HepG2 (cell line): Measurements from ENCODE around the gene AKR1A1. TPM values are rescaled to one million over a fixed set of nuclear protein-coding genes. Genes with fewer than 3 reads are reported as not detected.

Source experiments
- CEBPZ ChIP-seq: IDR thresholded peaks from 2 replicates; pipeline ENCODE4 v1.6.1; 2012; ENCODE audit warnings: low read length, improper control_type of control experiment
- ETS1 ChIP-seq: sonication (generic); formaldehyde crosslinking; IDR thresholded peaks from 2 replicates; pipeline ENCODE4 v1.4.0; 2020; ENCODE audit warnings: missing genetic modification reagents
- MED8 ChIP-seq: sonication (generic); formaldehyde crosslinking; IDR thresholded peaks from 2 replicates; pipeline ENCODE4 v1.8.1; 2023; ENCODE audit warnings: mild to moderate bottlenecking, missing genetic modification reagents; ENCODE audit not compliant: insufficient replicate concordance
- NCOA5 ChIP-seq: sonication (generic); formaldehyde crosslinking; IDR thresholded peaks from 2 replicates; pipeline ENCODE4 v1.4.0; 2020; ENCODE audit warnings: missing genetic modification reagents
- SRSF4 ChIP-seq: fragments of 200-400 bp; formaldehyde crosslinking; IDR thresholded peaks from one replicate; pipeline ENCODE4 v1.6.1; 2018; ENCODE audit warnings: mild to moderate bottlenecking, low read depth, low read length, moderate library complexity; ENCODE audit not compliant: poor library complexity, severe bottlenecking
- THAP7 ChIP-seq: sonication (generic); formaldehyde crosslinking; IDR thresholded peaks from 2 replicates; pipeline ENCODE4 v1.8.1; 2023; ENCODE audit warnings: mild to moderate bottlenecking, missing genetic modification reagents
- ZFP90 ChIP-seq: sonication (generic); formaldehyde crosslinking; IDR thresholded peaks from 2 replicates; pipeline ENCODE4 v1.8.0; 2022; ENCODE audit warnings: missing genetic modification reagents, mild to moderate bottlenecking, inconsistent platforms, borderline replicate concordance
- ZNF557 ChIP-seq: sonication (generic); formaldehyde crosslinking; IDR thresholded peaks from 2 replicates; pipeline ENCODE4 v1.4.0; 2020; ENCODE audit warnings: missing genetic modification reagents
- polyA plus RNA-seq, 8 experiments: library from polyadenylated mRNA; depleted of rRNA in 3 of 8; stranded (reverse) in 7 of 8; unstranded in 1 of 8; fragments of >200 nt; fragmentation: Illumina TruSeq in 4 of 8; extraction: Trizol in 4 of 8; gene quantifications; 2 replicates each; pipeline versions ENCODE4 v1.2.1 to v1.2.3, GENCODE V29; 2011 to 2016; ENCODE audit warnings: low read depth in 4 of 8, missing spikeins in 1 of 8, mixed read lengths in 1 of 8; ENCODE audit not compliant: insufficient read depth in 1 of 8
- total RNA-seq, 5 experiments: library from RNA; depleted of rRNA; stranded (reverse); fragments of >200 nt; fragmentation: Illumina TruSeq; extraction: Trizol; gene quantifications; 2 replicates each; pipeline ENCODE4 v1.2.3, GENCODE V29; 2016; ENCODE audit warnings: low read depth in 1 of 5

AKR1A1 gene
- total and polyA plus RNA-seq, 2 of the 13 experiments (the other 11 are each of a cell fraction or from before 2014, with no cell fraction given) = 181 to 217 TPM

GRCh38 chr1:45617618-45618017 lies 67.0 kb downstream of the AKR1A1 start (continued):
- TF ChIP-seq CEBPZ (no peak), ZFP90 (CRISPR knock-in tag) (no peak), SRSF4 (no peak), ETS1 (CRISPR knock-in tag) (no peak), MED8 (CRISPR knock-in tag) (no peak), THAP7 (CRISPR knock-in tag) (no peak), NCOA5 (CRISPR knock-in tag) (no peak), ZNF557 (no peak)
